IPS-18c (cell line): Measurements from ENCODE around the gene SIPA1L2.

Experiments
- H3K4me3 ChIP-seq: 2 replicates; pipeline ENCODE4 v1.7.0; 2013; ENCODE audit warnings: low read depth, mild to moderate bottlenecking, low read length, moderate library complexity; ENCODE audit not compliant: insufficient read depth
- H3K9me3 ChIP-seq: one replicate; pipeline ENCODE4 v1.6.1; 2013; ENCODE audit warnings: mild to moderate bottlenecking, low read length, moderate library complexity; ENCODE audit not compliant: control insufficient read depth, insufficient read depth

The SIPA1L2 gene

DNA sequence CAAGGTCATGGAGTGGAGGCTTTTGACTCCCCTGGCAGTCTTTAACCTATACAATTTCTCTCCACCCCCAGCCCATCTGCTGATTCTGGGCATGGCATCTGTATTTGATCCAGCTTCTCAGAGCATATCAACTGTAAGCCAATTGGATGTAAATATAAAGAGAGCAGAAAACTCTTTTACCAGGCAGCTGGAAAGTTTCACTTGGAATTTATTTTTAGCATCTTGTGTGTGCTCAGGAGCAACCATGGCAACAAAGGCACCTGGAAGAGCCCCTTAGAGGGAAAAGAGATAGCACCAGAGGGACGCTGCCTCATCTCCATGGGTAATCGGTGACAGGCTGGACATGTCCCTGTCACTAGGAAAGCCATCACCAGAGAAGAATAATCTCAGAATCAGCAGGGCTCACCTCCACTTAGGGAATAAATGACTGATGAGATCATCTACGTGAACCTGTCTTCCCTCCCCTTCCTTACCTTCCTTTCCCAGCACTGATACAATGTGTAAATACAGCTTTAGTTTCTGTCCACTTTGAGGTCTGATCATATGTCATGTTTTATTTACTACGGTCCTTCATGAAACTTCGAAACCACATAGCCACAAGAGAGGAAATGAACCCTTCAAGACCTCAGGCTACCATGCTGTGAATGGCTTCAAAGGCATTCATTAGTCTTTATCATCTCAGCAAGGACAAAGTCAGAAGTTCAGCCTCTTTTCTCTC, 25.3 kb upstream of the SIPA1L2 start:
- no peak overlapping the region for H3K4me3 ChIP-seq
- no peaks in the 10 kb centered on the region for H3K9me3 ChIP-seq

DNA sequence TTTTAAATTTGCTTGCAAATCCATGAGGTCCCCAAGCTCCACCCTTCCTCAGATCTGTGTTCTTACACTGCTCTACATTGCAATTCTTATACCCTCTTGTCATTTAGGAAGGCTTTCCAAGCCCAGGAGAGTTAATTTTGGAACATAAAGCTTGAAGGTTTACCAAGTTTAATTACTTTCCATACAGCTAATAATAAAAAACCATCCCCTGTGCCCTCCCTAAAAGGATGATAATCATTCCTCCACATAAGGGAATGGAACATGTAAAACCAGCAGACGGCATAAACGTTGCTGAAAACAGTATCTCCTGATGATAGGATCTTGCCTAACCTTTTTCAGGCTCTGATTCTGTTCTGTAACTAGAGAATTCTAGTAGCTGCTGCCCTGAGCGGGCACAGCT, 23.9 kb upstream of the SIPA1L2 start:
- Histone ChIP-seq H3K4me3 (no peak overlapping the region), H3K9me3 (no peaks in the 10 kb centered on the region)

DNA sequence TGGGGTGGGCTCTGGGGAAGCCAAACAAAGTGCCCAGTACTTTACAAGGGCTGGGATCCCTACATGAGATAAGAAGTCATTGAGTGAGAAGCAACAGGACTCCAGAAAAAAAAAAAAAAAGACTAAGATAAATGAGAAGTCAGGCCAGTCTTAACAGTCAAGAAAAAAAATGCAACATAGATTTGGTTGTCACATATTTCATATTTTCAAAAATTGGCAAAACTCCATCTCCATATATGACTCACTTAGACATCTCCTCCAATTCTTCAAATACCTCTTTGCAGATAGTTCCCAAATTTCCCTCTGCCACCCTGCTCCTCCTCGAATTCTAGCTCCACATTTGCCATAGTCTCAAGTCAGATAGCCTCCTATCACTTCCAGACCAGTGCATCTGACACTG, 20.9 kb upstream of the SIPA1L2 start:
- Histone ChIP-seq H3K9me3 (no peaks in the 10 kb centered on the region), H3K4me3 (no peak overlapping the region)

DNA sequence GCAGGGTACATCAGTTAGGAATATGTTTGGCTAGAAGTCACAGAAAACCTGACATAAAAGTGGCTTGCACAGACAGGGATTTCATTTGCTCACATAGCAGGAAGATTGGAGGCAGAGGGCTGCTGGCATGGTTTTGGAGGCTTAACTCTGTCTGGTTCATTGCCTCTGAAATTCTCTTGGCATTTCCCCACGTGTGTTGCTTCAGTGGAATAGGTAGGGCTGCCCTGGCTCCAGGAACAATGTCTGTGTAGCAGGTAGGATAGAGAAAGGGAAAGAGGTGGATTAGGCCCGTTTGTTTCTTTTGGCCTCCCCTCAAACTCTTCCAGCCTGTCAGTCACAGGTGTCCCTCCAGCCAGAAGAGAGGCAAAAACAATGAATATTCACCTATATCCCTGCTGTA, 20.5 kb upstream of the SIPA1L2 start:
- H3K4me3 ChIP-seq, result no peak overlapping the region
- H3K9me3 ChIP-seq, result no peaks in the 10 kb centered on the region

DNA sequence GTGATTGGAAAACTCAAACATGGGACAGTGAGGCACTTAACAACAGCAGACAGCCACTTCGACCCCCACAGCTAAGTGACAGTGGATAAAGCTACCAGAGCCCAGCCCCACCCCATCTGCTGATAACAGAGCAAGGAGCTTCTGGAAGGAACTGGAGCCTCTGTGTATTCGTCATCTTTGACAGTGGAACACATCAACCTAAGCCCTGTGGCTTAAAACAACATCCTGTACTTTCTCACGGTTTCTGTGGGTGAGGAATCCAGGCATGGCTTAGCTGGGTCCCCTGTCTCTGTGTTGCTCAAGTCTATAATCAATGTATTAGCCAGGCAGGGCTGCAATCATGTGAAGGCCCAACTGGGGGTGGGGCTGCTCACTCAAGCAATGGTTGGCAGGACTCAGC, 18.4 kb upstream of the SIPA1L2 start:
- Histone ChIP-seq H3K4me3 (no peak overlapping the region), H3K9me3 (peaks cover 2% of the 10 kb centered on the region)

DNA sequence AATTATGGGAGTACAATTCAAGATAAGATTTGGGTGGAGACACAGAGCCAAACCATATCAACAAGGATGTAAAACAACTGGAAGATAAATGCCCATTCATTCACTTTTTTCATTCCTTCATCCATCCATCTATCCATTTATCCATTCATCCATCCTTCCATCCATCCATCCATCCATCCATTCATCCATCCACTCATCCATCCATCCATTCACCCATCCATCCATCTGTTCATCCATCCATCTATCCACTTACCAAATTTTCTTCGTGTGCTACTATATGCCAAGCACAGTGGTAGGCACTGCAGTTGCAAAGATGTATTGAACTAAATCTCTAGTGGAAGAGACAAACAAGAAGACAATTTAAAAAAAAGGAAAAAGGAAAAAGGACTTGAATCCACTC, 14.3 kb upstream of the SIPA1L2 start:
- H3K9me3 ChIP-seq, result peaks cover 2% of the 10 kb centered on the region
- no peak overlapping the region for H3K4me3 ChIP-seq

DNA sequence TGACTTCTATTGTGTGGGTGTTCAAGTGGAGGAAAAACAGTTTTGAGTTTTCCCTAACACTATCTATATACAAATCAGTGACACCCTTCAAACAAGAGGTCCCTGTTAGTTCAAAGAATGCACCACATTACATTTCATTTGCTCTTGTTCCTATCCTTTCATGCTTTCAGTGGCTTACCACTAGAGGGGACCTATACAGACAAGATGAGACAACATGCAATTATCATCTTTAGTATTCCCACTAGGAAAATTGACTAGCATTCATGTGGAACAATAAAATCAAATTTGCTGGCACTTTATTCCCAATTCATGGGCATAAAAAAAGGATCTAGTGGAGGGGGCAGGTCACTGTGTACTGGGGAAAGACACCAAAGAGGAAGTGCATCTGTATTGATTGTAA, 13.3 kb upstream of the SIPA1L2 start:
- Histone ChIP-seq H3K4me3 (no peak overlapping the region), H3K9me3 (peaks cover 2% of the 10 kb centered on the region)

DNA sequence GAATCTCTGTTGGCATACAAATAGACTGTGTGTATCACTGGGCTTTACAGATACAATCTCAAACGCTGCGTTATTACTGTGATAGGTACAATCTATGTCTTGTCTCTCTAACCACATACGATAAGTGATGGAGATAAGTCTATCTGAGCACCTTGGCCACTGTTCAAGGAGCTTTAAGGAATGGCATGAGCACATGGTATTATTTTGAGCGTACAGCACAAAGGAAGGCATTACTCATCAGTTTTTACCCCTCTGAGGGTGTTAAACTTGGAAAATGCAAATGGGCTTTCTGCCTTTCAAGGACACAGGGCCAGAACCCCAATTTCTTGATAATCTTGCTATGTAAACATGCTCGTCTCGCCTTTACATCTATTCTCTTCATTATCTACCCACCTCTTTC, 11.6 kb upstream of the SIPA1L2 start:
- Histone ChIP-seq H3K9me3 (peaks cover 2% of the 10 kb centered on the region), H3K4me3 (no peak overlapping the region)

DNA sequence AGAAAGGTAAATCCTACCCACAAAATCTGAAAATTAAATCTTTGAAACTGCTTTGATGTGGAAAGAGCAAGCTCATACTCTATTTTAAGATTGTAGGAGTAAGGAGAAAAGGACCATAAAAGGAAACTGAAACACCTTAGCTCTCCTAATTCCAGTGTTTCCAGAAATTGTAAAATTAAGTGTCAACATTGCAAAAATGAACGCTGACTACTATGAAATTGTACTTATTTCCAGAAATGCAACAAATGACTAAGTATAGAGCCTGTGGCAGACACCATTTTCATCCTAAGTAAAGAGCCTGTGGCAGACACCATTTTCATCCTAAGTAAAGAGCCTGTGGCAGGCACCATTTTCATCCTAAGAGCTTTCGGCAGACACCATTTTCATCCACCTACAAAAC, 6.9 kb upstream of the SIPA1L2 start:
- no peaks in the 10 kb centered on the region for H3K9me3 ChIP-seq
- no peak overlapping the region for H3K4me3 ChIP-seq

DNA sequence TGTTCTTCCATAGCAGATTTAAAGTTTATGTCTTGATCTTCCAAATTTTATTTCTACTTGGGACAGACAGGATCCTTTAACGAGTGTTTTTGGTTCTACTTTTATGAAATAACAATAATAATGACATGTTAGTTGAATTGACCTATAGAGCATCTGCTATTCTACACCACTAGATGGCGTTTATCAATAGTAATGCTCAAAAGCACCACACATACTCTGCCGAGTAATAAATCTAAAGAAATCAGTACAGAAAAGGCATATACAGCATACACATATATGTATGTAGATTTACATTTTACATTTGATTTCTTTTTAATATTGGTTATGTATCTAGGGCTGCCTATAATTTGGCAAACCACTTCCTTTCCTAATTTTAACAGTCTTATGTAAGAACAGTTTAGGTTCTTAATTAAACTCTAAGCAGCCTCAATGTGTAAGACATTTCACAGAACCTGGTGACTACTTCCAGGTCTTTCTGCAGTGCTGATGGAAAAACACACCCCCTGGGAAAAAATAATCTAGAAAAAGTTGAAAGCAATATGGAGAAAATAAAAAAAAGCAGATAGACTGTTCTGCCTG, 5.9 kb upstream of the SIPA1L2 start:
- H3K4me3 ChIP-seq, result no peak overlapping the region
- no peaks in the 10 kb centered on the region for H3K9me3 ChIP-seq

DNA sequence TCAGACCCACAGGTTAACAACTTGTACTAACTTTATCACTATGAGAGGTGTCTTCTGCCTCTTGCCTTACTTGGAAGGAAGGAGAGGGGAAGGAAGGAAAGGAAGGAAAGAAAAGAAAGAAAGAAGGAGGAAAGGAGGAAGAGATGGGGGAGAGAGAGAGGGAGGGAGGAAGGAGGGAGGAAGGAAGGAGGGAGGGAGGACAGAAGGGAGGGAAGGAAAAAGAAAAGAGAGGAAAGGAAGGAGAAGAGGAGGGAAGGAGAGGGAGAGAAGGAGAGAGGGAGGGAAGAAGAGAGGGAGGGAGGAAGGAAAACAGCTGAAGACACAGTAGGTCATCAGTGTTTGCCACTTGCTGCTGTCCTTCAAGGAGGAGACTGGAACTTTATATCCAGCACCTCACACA, 5.3 kb upstream of the SIPA1L2 start:
- no peak overlapping the region for H3K4me3 ChIP-seq
- H3K9me3 ChIP-seq, result no peaks in the 10 kb centered on the region

DNA sequence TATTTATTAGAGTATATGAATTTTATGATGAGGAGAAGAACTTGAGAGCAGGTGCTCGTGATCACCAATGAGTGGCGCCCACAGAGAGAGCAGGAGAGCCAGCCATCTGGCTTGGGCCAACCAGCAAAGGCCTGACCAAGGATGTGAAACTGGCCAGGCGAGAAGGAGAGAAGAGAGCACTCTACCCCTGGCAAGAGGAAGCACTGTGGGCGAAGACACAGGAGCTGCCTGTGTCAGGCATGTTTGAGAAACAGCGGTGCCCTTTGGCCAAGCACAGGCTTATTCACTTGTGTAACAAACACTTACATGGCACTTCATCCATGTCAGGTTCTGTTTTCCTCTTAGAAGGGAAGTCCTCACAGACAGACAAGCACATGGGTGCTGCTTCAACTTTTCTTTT, 4.2 kb upstream of the SIPA1L2 start:
- Histone ChIP-seq H3K4me3 (no peak overlapping the region), H3K9me3 (no peaks in the 10 kb centered on the region)

DNA sequence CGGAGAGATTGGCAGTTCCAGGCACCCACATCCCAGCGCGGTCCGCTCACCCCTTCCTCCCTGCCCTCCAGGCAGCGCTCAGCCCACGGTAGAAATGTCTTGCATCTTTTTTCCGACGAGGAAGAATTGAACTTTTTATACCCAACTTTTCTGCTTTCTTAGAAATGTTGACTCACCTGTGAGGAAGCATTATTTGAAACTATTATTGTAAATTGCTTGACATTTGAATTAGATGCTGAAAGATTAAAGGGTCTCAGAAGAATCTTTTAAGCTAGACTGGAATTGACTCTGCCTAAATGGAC, 912 bp upstream of the SIPA1L2 start:
- H3K4me3 ChIP-seq, result peak overlapping the region; percentile 67
- no peaks in the 10 kb centered on the region for H3K9me3 ChIP-seq

DNA sequence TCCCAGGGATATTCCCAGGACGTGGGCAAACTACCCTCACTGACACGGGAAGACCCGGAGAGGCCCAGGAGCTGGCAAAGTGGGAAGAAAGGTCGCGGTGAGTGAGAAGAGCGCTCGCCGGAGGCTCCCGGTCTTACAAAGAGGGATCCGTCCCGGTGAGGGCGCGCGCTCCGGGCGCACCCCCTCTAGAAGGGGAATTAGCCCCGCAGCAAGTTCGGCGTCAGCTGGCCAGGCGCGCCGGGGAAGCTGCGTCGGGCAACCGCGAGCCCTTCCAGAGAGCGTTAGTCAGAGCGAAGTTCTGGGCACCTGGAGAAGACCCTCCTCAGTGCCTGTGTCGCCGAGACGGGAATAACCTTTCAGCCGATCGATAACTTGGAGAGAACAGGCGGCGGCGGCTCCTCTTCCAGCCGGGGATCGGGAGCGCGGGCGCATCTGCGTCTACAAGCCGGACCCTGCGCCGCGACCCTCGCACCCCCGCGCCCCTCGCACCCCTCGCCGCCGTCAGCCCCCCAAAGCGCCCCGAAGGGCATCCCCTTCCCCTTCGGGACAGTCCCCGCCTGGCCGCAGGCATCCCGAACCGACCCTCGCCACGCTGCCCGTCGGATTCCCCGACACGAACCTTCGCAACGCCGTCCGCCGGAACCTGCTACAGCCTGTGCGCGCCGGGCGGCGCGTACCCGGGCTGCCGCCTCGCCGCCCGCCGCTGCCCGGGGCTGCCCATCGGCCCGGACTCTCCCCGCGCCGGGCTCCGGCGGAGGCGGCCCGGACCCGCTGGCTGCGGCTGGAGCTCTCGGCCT, 485 bp downstream of the SIPA1L2 start:
- Histone ChIP-seq H3K9me3 (no peaks in the 10 kb centered on the region), H3K4me3 (peak overlapping the region; percentile 68)

DNA sequence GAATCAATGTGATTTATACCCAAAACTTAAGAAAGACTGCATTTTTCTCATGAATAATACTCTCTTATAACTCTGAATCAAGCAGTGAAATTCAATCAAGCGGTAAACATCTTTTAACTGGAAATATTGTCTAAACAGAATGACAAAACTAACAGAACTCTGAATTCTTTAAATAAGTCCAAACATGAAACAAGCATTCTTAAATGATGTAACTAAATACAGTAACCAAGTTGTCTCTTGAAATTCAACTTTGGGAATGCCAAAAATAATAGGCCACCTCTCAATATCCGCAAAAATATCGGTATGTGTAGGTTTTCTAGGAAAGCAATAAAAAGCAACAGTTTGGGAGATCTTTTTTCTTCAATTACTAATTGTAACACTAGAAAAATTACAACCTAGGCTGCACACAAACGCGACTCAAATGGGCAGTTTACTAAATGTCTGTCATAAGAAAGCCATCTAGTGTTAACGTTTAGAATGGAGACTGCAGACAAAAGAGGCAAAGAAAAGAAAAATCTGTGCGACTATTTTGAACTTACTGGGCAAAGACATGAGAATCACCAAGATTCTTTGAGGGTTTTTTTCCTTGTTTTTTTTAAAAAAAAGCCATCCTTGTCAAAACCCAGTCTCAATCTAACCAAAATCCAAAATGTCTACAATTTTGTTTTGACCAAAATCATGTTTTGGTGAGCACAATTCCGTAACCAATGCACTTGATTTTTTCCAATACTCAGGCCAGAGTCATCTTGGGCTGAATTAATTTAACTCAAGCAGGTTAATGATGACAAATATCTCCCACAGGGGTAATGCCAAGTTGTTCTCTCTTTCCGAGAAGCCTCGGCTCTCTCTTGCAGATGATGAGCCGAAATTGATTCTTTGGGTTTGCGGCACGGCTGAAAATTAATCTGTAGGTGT, 1.3 kb downstream of the SIPA1L2 start:
- peak overlapping the region; percentile 68 for H3K4me3 ChIP-seq

DNA sequence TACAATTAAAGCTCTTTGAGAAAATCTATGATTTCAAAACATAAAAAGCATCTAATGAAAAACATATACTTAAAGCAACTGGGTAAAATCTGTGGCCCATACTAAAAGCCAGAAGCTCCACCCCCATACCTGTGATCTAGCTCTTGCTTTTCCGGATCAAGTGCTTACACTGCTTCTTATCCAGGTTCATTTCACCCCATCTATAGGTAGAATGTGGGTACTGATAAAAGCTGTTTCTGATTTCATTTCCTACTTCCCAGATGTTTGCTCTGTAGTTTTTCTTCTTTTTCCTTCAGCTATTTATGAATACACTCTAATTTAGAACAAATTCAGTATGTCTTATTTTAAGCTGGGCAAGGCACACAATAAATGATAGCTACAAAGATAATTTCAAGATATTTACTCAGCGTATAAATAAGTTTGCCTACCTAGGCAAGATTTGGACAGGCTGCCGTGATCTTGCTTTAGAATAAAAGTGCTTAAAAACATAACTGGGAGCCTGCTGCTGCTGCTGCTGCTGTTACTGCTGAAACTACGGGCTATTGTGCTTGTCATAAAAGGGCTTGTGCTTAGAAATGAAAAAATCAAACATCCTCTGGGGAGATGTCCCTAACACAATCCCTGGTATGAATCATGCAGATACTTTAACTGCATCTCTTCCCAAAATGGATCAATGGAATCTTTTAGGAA, 2.1 kb downstream of the SIPA1L2 start:
- Histone ChIP-seq H3K9me3 (no peaks in the 10 kb centered on the region), H3K4me3 (no peak overlapping the region)

More for the DNA sequence above, 1.3 kb downstream of the SIPA1L2 start:
- no peaks in the 10 kb centered on the region for H3K9me3 ChIP-seq

DNA sequence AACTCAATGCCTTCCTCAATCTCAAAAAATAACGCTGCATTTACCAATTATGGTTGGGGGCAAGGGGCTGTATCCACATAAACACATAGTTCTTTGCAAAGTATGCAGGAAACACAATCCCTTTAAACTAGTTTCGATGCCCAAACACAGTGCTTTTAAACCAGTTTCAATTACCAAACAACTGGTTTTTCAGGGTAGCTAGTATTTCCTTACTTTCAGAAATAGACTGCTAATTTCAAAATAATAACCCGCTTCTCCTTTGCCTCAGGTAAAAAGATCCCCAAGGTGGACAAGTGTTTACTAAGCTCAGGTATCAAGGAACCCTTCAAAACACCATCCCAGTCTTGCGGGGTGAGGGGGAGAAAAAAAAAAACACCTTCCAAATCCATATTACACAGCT, 2.8 kb downstream of the SIPA1L2 start:
- no peak overlapping the region for H3K4me3 ChIP-seq
- no peaks in the 10 kb centered on the region for H3K9me3 ChIP-seq
